SK-N-MC (cell line): ENCODE measurements around the gene ABAT.

Experiments
- EZH2 ChIP-seq: fragments of 200-600 bp; sonication (generic); IDR thresholded peaks from one replicate; pipeline ENCODE4 v1.6.1; 2017; ENCODE audit warnings: antibody characterized with exemption
- POLR2AphosphoS5 ChIP-seq: IDR thresholded peaks from 2 replicates; pipeline ENCODE4 v1.6.1; 2012; ENCODE audit warnings: mild to moderate bottlenecking, low read depth, low read length, borderline replicate concordance

DNA sequence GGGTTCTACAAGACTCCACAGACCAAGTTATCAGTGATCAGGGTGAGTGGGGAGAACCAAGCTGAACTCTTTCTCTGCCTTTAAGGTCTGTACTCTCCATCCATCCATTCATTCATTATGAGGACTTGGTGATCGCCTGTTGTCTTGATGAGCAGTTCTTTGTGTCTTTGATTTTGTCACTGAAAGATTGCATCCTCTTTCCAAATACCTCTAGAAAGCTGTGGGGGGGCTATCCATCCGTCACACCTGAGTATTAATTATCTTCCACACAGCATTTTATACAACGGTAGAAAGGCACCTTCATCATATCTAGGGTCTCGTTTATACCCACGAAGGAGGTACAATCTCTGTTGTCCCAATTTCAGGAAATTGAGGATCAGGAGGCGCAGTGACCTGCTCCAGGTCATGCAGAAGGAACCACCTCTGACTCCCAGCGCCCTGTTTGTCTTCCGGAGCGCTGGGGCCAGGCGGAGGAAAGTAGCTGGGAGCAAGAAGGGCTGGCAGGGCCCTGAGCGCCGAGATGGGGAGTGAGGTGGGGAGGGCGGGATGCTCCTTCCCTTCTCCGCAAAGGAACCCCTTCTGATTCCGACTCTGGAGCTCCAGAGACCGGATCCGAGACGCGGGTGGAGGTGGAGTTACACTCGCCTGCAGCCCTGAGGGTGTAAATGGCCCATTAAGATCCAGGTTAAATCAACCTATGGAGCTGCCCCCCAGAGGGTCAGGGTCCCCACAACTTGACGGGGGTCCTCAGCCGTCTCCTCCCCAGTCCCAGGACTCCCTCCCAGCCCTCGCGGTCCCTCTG is 605 bp upstream of the ABAT start:
- no peak for TF ChIP-seq EZH2
- no peak for TF ChIP-seq POLR2AphosphoS5
